GM23338 (cell line): Measurements from ENCODE around the gene SELENOO.

Experiments
- CREB1 ChIP-seq: fragments of 250-450 bp; sonication (Bioruptor Pico); IDR thresholded peaks from 2 replicates; pipeline ENCODE4 v1.5.0; 2020; ENCODE audit warnings: low read depth, mild to moderate bottlenecking, moderate library complexity
- EZH2 ChIP-seq: fragments of 200-600 bp; sonication (generic); IDR thresholded peaks from one replicate; pipeline ENCODE4 v1.8.0; 2017; ENCODE audit warnings: antibody characterized with exemption, mild to moderate bottlenecking, low read depth; ENCODE audit not compliant: unreplicated experiment
- EZH2phosphoT487 ChIP-seq: fragments of 200-600 bp; sonication (generic); IDR thresholded peaks from one replicate; pipeline ENCODE4 v1.8.1; 2018; ENCODE audit warnings: antibody characterized with exemption; ENCODE audit not compliant: unreplicated experiment
- JUNB ChIP-seq: IDR thresholded peaks from one replicate; pipeline ENCODE4 v1.6.1; 2016; ENCODE audit warnings: antibody characterized with exemption; ENCODE audit not compliant: unreplicated experiment
- NANOG ChIP-seq: IDR thresholded peaks from 2 replicates; pipeline ENCODE4 v1.6.1; 2016; ENCODE audit warnings: antibody characterized with exemption, borderline replicate concordance
- POLR2AphosphoS5 ChIP-seq: IDR thresholded peaks from 2 replicates; pipeline ENCODE4 v1.6.1; 2016; ENCODE audit warnings: antibody characterized with exemption, low read depth
- ZNF114 ChIP-seq: fragments of 250-450 bp; sonication (Bioruptor Pico); IDR thresholded peaks from 2 replicates; pipeline ENCODE4 v1.5.0; 2020; ENCODE audit warnings: mild to moderate bottlenecking, moderate library complexity
- TF ChIP-seq, protein P1 (sequence below), 2 experiments: fragments of 200-600 bp in 1 of 2; sonication (generic) in 1 of 2; conservative IDR thresholded peaks; 2 replicates each; pipeline versions ENCODE4 v1.5.1 to v1.6.1; 2016 to 2017; ENCODE audit warnings: antibody characterized with exemption in 2 of 2, low read depth in 2 of 2, mild to moderate bottlenecking in 2 of 2, moderate library complexity in 1 of 2
- TF ChIP-seq, protein P2 (sequence below): IDR thresholded peaks from one replicate; pipeline ENCODE4 v1.6.1; 2018; ENCODE audit warnings: antibody characterized with exemption; ENCODE audit not compliant: unreplicated experiment

DNA sequence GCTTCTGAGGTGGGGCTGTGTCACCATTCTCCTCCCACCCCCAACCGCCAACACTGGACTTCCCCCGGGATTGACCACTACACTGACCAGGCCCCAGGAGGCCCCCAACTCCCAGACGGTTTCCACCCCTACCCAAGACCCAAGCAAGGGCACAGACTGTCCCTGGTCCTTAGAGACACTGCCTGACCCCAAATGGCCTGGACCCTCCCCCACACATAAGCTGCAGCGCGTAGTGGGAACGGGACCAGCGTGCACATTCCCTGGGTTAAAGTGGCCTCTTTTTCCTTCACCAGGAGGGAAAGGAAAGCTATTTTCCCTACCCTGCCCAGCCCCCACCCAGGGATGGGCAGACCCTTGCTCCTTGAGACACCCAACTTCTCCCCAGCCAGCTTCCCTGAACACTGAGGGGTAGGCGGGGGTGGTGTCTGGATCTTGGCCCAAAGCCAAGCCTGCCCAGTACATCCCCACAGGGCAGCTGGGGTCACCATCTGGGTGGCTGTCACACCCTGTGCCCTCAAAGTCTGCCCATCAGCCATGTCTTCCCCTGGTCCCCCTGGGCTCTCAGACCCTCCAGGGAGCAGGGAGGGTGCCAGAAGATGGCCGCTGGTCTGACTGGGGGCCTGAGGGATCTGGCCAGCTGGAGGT lies 62.3 kb downstream of the SELENOO start:
- TF ChIP-seq, protein P1, sequence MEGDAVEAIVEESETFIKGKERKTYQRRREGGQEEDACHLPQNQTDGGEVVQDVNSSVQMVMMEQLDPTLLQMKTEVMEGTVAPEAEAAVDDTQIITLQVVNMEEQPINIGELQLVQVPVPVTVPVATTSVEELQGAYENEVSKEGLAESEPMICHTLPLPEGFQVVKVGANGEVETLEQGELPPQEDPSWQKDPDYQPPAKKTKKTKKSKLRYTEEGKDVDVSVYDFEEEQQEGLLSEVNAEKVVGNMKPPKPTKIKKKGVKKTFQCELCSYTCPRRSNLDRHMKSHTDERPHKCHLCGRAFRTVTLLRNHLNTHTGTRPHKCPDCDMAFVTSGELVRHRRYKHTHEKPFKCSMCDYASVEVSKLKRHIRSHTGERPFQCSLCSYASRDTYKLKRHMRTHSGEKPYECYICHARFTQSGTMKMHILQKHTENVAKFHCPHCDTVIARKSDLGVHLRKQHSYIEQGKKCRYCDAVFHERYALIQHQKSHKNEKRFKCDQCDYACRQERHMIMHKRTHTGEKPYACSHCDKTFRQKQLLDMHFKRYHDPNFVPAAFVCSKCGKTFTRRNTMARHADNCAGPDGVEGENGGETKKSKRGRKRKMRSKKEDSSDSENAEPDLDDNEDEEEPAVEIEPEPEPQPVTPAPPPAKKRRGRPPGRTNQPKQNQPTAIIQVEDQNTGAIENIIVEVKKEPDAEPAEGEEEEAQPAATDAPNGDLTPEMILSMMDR (conservative IDR thresholded peaks at IDR 0.05; ENCODE audit: low read depth in 2 of 2) = no peak
- TF ChIP-seq POLR2AphosphoS5 (no peak), EZH2 (no peak), EZH2phosphoT487 (no peak), JUNB (no peak), CREB1 (no peak), ZNF114 (CRISPR knock-in tag) (no peak), NANOG (no peak)
- TF ChIP-seq, protein P2, sequence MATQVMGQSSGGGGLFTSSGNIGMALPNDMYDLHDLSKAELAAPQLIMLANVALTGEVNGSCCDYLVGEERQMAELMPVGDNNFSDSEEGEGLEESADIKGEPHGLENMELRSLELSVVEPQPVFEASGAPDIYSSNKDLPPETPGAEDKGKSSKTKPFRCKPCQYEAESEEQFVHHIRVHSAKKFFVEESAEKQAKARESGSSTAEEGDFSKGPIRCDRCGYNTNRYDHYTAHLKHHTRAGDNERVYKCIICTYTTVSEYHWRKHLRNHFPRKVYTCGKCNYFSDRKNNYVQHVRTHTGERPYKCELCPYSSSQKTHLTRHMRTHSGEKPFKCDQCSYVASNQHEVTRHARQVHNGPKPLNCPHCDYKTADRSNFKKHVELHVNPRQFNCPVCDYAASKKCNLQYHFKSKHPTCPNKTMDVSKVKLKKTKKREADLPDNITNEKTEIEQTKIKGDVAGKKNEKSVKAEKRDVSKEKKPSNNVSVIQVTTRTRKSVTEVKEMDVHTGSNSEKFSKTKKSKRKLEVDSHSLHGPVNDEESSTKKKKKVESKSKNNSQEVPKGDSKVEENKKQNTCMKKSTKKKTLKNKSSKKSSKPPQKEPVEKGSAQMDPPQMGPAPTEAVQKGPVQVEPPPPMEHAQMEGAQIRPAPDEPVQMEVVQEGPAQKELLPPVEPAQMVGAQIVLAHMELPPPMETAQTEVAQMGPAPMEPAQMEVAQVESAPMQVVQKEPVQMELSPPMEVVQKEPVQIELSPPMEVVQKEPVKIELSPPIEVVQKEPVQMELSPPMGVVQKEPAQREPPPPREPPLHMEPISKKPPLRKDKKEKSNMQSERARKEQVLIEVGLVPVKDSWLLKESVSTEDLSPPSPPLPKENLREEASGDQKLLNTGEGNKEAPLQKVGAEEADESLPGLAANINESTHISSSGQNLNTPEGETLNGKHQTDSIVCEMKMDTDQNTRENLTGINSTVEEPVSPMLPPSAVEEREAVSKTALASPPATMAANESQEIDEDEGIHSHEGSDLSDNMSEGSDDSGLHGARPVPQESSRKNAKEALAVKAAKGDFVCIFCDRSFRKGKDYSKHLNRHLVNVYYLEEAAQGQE = no peak
